H9 (cell line): ENCODE results near the gene CCBE1. TPM values are rescaled to one million over a fixed set of nuclear protein-coding genes. Genes with fewer than 3 reads are reported as not detected.

Experiments used
- DNase-seq: peaks from one replicate; pipeline ENCODE4 v3.0.0-alpha.2; 2017
- H2AFZ ChIP-seq: one replicate; pipeline ENCODE4 v1.6.1; 2013; ENCODE audit warnings: mild to moderate bottlenecking, low read length, control low read depth, moderate library complexity
- H2AK5ac ChIP-seq: 2 replicates; pipeline ENCODE4 v1.6.1; 2013; ENCODE audit warnings: low read length, control low read depth, mixed read lengths; ENCODE audit not compliant: insufficient read length
- H2BK120ac ChIP-seq: one replicate; pipeline ENCODE4 v1.6.1; 2013; ENCODE audit warnings: low read depth, mild to moderate bottlenecking, low read length, control low read depth, inconsistent platforms; ENCODE audit not compliant: poor library complexity, severe bottlenecking
- H2BK12ac ChIP-seq: 2 replicates; pipeline ENCODE4 v1.6.1; 2013; ENCODE audit warnings: low read length, control low read depth, mixed read lengths, low read depth; ENCODE audit not compliant: insufficient read length
- H2BK15ac ChIP-seq: 2 replicates; pipeline ENCODE4 v1.6.1; 2013; ENCODE audit warnings: low read depth, low read length, control low read depth
- H2BK20ac ChIP-seq: one replicate; pipeline ENCODE4 v1.6.1; 2013; ENCODE audit warnings: low read depth, mild to moderate bottlenecking, low read length, control low read depth, inconsistent platforms; ENCODE audit not compliant: poor library complexity, severe bottlenecking
- H2BK5ac ChIP-seq: 2 replicates; pipeline ENCODE4 v1.6.1; 2013; ENCODE audit warnings: low read length, control low read depth, mixed read lengths; ENCODE audit not compliant: insufficient read length
- H3K14ac ChIP-seq: 2 replicates; pipeline ENCODE4 v1.6.1; 2013; ENCODE audit warnings: low read length, control low read depth; ENCODE audit not compliant: insufficient read depth
- H3K18ac ChIP-seq: 2 replicates; pipeline ENCODE4 v1.6.1; 2013; ENCODE audit warnings: low read depth, mild to moderate bottlenecking, mixed read lengths, low read length, control low read depth; ENCODE audit not compliant: insufficient read length
- H3K23ac ChIP-seq: 2 replicates; pipeline ENCODE4 v1.6.1; 2013; ENCODE audit warnings: low read length, control low read depth, mixed read lengths, low read depth; ENCODE audit not compliant: insufficient read length
- H3K23me2 ChIP-seq: 2 replicates; pipeline ENCODE4 v1.6.1; 2013; ENCODE audit warnings: low read depth, mild to moderate bottlenecking, mixed read lengths, low read length, control low read depth; ENCODE audit not compliant: insufficient read length, poor library complexity, severe bottlenecking
- H3K27ac ChIP-seq: 2 replicates; pipeline ENCODE4 v1.5.1; 2013; ENCODE audit warnings: low read length, control low read depth, mixed read lengths, low read depth; ENCODE audit not compliant: insufficient read length
- H3K27me3 ChIP-seq: 2 replicates; pipeline ENCODE4 v1.6.1; 2013; ENCODE audit warnings: low read length, control low read depth, inconsistent platforms; ENCODE audit not compliant: insufficient read depth
- H3K4ac ChIP-seq: 2 replicates; pipeline ENCODE4 v1.6.1; 2013; ENCODE audit warnings: low read depth, mild to moderate bottlenecking, control low read depth, inconsistent platforms, low read length, moderate library complexity
- H3K4me1 ChIP-seq: 2 replicates; pipeline ENCODE4 v1.6.1; 2013; ENCODE audit warnings: low read length, control low read depth, inconsistent platforms; ENCODE audit not compliant: insufficient read depth
- H3K4me2 ChIP-seq: 2 replicates; pipeline ENCODE4 v1.6.1; 2013; ENCODE audit warnings: low read length, control low read depth, mixed read lengths; ENCODE audit not compliant: insufficient read length, insufficient read depth
- H3K56ac ChIP-seq: 2 replicates; pipeline ENCODE4 v1.6.1; 2013; ENCODE audit warnings: low read depth, mild to moderate bottlenecking, mixed read lengths, low read length, control low read depth; ENCODE audit not compliant: insufficient read length
- H3K79me1 ChIP-seq: 2 replicates; pipeline ENCODE4 v1.6.1; 2013; ENCODE audit warnings: low read depth, mild to moderate bottlenecking, moderate library complexity, low read length, control low read depth, inconsistent platforms; ENCODE audit not compliant: insufficient read depth, poor library complexity, severe bottlenecking
- H3K79me2 ChIP-seq: 2 replicates; pipeline ENCODE4 v1.6.1; 2013; ENCODE audit warnings: low read length, control low read depth, inconsistent platforms; ENCODE audit not compliant: insufficient read depth
- H3K9ac ChIP-seq: 2 replicates; pipeline ENCODE4 v1.6.1; 2013; ENCODE audit warnings: low read length, control low read depth, mixed read lengths; ENCODE audit not compliant: insufficient read length; ENCODE audit errors: extremely low read depth
- H3K9me3 ChIP-seq: one replicate; pipeline ENCODE4 v1.6.1; 2013; ENCODE audit warnings: low read depth, low read length, inconsistent platforms; ENCODE audit not compliant: control insufficient read depth
- H3T11ph ChIP-seq: one replicate; pipeline ENCODE4 v1.6.1; 2013; ENCODE audit warnings: mild to moderate bottlenecking, low read length, control low read depth, inconsistent platforms
- H4K20me1 ChIP-seq: one replicate; pipeline ENCODE4 v1.6.1; 2013; ENCODE audit not compliant: control insufficient read depth, insufficient read length, insufficient read depth
- H4K5ac ChIP-seq: 2 replicates; pipeline ENCODE4 v1.6.1; 2013; ENCODE audit warnings: low read depth, mild to moderate bottlenecking, mixed read lengths, low read length, control low read depth; ENCODE audit not compliant: insufficient read length
- H4K8ac ChIP-seq: replicated peaks from 2 replicates; pipeline ENCODE4 v1.6.1; 2013; ENCODE audit warnings: low read length, control low read depth, mixed read lengths, low read depth; ENCODE audit not compliant: insufficient read length
- H4K91ac ChIP-seq: 2 replicates; pipeline ENCODE4 v1.6.1; 2013; ENCODE audit warnings: low read depth, mild to moderate bottlenecking, moderate library complexity, mixed read lengths, low read length, control low read depth; ENCODE audit not compliant: insufficient read length
- H3K27ac Mint-ChIP-seq, 3 experiments: 2 replicates in 2 of 3; 3 replicates in 1 of 3; pipeline ENCODE4 v1.8.0; 2020 to 2021; ENCODE audit warnings: mixed read lengths in 3 of 3, mild to moderate bottlenecking in 1 of 3, moderate library complexity in 1 of 3
- H3K27me3 Mint-ChIP-seq: 2 replicates; pipeline ENCODE4 v1.8.0; 2021; ENCODE audit warnings: low read depth, mild to moderate bottlenecking, moderate library complexity, mixed read lengths
- H3K36me3 Mint-ChIP-seq, 3 experiments: 2 replicates in 2 of 3; 3 replicates in 1 of 3; pipeline ENCODE4 v1.8.0; 2020 to 2021; ENCODE audit warnings: low read depth in 3 of 3, mixed read lengths in 3 of 3; ENCODE audit not compliant: insufficient read depth in 1 of 3
- H3K4me1 Mint-ChIP-seq, 2 experiments: 2 replicates each; pipeline ENCODE4 v1.8.0; 2020; ENCODE audit warnings: mixed read lengths in 2 of 2
- H3K4me3 Mint-ChIP-seq, 2 experiments: 2 replicates in 1 of 2; 3 replicates in 1 of 2; pipeline ENCODE4 v1.8.0; 2020 to 2021; ENCODE audit warnings: mild to moderate bottlenecking in 2 of 2, mixed read lengths in 2 of 2, moderate library complexity in 1 of 2
- H3K9me3 Mint-ChIP-seq, 2 experiments: 2 replicates in 1 of 2; 3 replicates in 1 of 2; pipeline ENCODE4 v1.8.0; 2020; ENCODE audit warnings: mild to moderate bottlenecking in 2 of 2, mixed read lengths in 2 of 2, moderate library complexity in 1 of 2
- CTCF ChIP-seq: fragments of 200-600 bp; sonication (generic); conservative IDR thresholded peaks from 3 replicates; pipeline ENCODE4 v1.8.0; 2021; ENCODE audit warnings: antibody characterized with exemption, mild to moderate bottlenecking
- WGBS: extraction: QIAGEN DNeasy Blood & Tissue Kit; methylation state at CpG from one replicate; pipeline ENCODE4 v1.1.7; 2013; ENCODE audit warnings: missing lambda C conversion rate, low lambda C conversion rate, mixed read lengths; ENCODE audit not compliant: insufficient read length; ENCODE audit errors: extremely low coverage; 5-methylcytosine and 5-hydroxymethylcytosine counted together
- total RNA-seq: library from RNA; stranded (reverse); gene quantifications from 2 replicates; pipeline ENCODE4 v1.2.1, GENCODE V29; 2021

The CCBE1 gene
- total RNA-seq, 1 experiment from 2014 or later: 0.39 TPM

- Histone ChIP-seq H2BK20ac (no peak overlapping the region), H3K18ac (no peak overlapping the region), H2BK120ac (no peak overlapping the region), H3K14ac (no peak overlapping the region), H3K9me3 (no peaks in the 10 kb centered on the region), H2AK5ac (no peak overlapping the region), H4K5ac (no peak overlapping the region), H3K56ac (no peak overlapping the region), H2BK15ac (no peak overlapping the region), H3K79me1 (no peaks in the 10 kb centered on the region), H3K9ac (no peak overlapping the region), H3K23me2 (no peaks in the 10 kb centered on the region), H3K4me2 (no peak overlapping the region), H2AFZ (no peak overlapping the region), H4K8ac (no peak overlapping the region), H4K20me1 (no peaks in the 10 kb centered on the region), H2BK5ac (no peak overlapping the region), H3K27me3 (no peaks in the 10 kb centered on the region), H3K27ac (no peak overlapping the region), H2BK12ac (no peak overlapping the region), H4K91ac (no peak overlapping the region), H3K4me1 (peaks cover 1% of the 10 kb centered on the region; the same call in 1 of the 2 replicates), H3K23ac (no peak overlapping the region), H3T11ph (no peak overlapping the region), H3K79me2 (no peaks in the 10 kb centered on the region), H3K4ac (no peak overlapping the region)
- no peak for TF ChIP-seq CTCF
- Mint-ChIP-seq H3K27me3 (no peaks in the 10 kb centered on the region), H3K36me3 (no peaks in the 10 kb centered on the region), H3K4me1 (peaks cover 10 to 26% of the 10 kb centered on the region in 2 experiments), H3K4me3 (no peak overlapping the region), H3K27ac (no peak overlapping the region), H3K9me3 (no peaks in the 10 kb centered on the region; a peak in 1 of 5 replicates)
- DNase-seq: no peak
- WGBS: no CpG with 5 or more reads among the region's 2 CpGs
These were observed 58.1 kb downstream of the CCBE1 start for GRCh38 chr18:59639136-59639535.
